ENCODE data around the gene ALDH3B2. TPM values are rescaled to one million over a fixed set of nuclear protein-coding genes. Genes with fewer than 3 reads are reported as not detected.
"Not testable (repeated sequence)": the region's sequence is repeated elsewhere in the genome, so short reads cannot be mapped to it uniquely, and the experiment has no call there.

Gene ALDH3B2
- total RNA-seq, 6 experiments from 2014 or later = not detected

DNA sequence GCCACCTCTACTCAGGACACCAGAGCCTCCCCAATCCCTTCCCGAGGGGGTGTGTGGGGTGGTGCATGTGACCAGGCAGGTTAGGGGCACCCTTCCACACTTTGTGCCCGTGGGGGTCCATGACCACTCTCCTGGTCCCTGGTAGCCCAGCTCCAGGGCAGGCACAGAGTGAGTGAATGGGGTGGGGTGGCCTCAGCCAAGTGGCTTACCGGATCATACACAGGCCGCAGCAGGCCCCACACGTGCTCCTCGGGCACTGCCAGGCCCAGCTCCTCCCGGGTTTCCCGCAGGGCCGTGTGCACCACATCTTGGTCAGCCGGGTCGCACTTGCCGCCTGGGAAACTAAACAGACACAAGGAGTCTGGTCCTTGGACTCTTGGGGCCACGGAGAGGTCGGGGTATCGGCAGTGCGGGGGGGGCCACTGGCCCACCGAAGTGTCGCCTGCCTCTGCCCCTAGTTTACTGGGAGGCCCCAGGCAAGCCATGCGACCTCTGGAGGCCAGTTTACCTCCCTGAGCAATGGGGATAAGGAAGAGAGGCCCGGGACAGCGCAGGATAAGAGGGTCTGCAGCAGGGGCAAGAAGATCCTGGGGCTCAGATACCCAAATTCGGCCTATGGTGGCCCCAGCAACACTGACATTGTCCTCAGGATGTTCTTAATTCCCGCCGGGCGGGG, 45.6 kb downstream of the ALDH3B2 start:
- peaks cover 0 to 31% (median 15%) of the 10 kb centered on the region in 4 donors for H3K4me1 ChIP-seq
- peak overlapping the region; percentile 52 to 65 (median 63) for H3K4me3 ChIP-seq
- ATAC-seq (no peak), DNase-seq (peak; percentile 45 to 65 (median 53))
- no peaks in the 10 kb centered on the region for H3K9me3 ChIP-seq
- peak overlapping the region in 2 of 3 donors; percentile 70 to 82 for H3K27ac ChIP-seq
- intact Hi-C loops (cut with DNase I) = no loop called here
- no peaks in the 10 kb centered on the region for H3K27me3 ChIP-seq
- TF ChIP-seq, protein P1, sequence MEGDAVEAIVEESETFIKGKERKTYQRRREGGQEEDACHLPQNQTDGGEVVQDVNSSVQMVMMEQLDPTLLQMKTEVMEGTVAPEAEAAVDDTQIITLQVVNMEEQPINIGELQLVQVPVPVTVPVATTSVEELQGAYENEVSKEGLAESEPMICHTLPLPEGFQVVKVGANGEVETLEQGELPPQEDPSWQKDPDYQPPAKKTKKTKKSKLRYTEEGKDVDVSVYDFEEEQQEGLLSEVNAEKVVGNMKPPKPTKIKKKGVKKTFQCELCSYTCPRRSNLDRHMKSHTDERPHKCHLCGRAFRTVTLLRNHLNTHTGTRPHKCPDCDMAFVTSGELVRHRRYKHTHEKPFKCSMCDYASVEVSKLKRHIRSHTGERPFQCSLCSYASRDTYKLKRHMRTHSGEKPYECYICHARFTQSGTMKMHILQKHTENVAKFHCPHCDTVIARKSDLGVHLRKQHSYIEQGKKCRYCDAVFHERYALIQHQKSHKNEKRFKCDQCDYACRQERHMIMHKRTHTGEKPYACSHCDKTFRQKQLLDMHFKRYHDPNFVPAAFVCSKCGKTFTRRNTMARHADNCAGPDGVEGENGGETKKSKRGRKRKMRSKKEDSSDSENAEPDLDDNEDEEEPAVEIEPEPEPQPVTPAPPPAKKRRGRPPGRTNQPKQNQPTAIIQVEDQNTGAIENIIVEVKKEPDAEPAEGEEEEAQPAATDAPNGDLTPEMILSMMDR (IDR thresholded peaks at IDR 0.05) = no peak
- TF ChIP-seq POLR2A (IDR thresholded peaks at IDR 0.05) = no peak
- no peaks in the 10 kb centered on the region for H3K36me3 ChIP-seq
- WGBS (ENCODE audit: insufficient coverage, low coverage, low lambda C conversion rate, missing lambda C conversion rate) = 38% methylated on average over 8 of the region's 25 CpGs

DNA sequence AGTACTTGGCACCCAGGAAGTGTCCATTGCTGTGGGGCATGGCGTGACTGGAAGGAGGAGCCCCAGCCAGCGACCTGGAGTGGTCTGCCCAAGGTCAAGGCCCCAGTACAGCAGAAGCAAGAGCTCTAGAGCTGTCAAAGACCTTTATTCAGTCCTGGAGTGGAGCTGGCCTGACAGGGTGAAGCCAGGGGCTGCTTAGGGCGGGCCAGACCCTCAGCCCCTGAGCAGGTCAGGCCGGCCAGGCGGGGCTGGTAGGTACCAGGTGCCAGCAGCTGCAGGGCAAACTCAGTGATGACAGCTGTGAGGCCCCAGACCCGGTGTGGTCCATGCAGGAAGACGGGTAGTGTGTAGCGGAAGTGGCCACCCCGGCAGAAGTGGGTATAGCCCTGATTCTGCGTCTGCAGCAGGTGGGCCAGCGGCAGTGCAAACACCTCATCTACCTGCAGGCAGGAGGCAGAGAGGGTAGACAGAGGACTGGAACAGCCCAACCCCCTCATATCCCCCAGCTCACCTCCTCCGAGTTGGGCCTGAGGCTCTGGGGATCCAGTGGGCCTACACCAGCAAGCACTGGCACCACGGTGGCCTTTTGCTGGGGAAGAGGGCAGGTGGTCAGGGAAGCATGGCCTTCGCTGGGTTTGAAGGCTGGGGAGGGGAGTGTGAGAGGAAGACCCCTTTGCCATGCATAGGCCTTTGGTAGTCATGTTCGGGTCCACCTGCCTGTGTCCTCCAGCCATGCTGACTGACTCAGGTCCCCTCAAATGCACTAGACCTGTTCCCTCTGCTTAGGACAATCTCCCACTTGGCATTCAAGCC, 46.4 kb downstream of the ALDH3B2 start:
- no peak overlapping the region for H3K4me3 ChIP-seq
- H3K27me3 ChIP-seq = no peaks in the 10 kb centered on the region
- WGBS (ENCODE audit: insufficient coverage, low coverage, low lambda C conversion rate, missing lambda C conversion rate) = 91% methylated on average over 4 of the region's 15 CpGs
- no peak overlapping the region for H3K27ac ChIP-seq
- H3K4me1 ChIP-seq = peaks cover 0 to 30% (median 14%) of the 10 kb centered on the region in 4 donors
- intact Hi-C loops (cut with DNase I) = no loop called here
- DNase-seq = peak; percentile 19 to 53 (median 49)
- ATAC-seq = no peak
- H3K9me3 ChIP-seq = no peaks in the 10 kb centered on the region
- H3K36me3 ChIP-seq = no peaks in the 10 kb centered on the region
- TF ChIP-seq POLR2A (IDR thresholded peaks at IDR 0.05) = no peak
- TF ChIP-seq, protein P1 (IDR thresholded peaks at IDR 0.05) = no peak

DNA sequence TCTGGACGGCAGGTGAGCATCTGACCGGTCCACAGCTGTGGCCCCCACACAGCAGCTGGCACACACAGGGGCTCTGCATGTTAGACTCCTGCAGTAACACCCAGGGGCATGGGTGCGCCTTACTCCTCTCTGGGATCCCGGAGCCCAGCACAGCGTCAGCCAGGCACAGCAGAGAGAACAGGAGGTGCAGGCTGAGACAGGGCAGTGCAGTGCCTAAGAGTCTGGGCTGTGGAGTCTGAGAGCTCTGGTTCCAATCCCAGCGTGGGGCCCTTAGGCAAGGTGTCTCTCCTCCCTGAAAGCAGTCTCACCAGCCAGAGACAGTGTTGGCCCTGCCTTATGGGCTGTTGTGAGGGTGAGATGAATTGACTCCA, 47.0 kb downstream of the ALDH3B2 start:
- ATAC-seq (no peak), DNase-seq (peak; percentile 17 to 44 (median 40))
- Histone ChIP-seq H3K27me3 (no peaks in the 10 kb centered on the region), H3K36me3 (no peaks in the 10 kb centered on the region), H3K4me1 (peaks cover 0 to 24% (median 11%) of the 10 kb centered on the region in 4 donors), H3K27ac (no peak overlapping the region), H3K4me3 (no peak overlapping the region), H3K9me3 (no peaks in the 10 kb centered on the region)
- intact Hi-C loops (cut with DNase I) = no loop called here
- WGBS (ENCODE audit: insufficient coverage, low coverage, low lambda C conversion rate, missing lambda C conversion rate) = 100% methylated on average over 1 of the region's 6 CpGs
- no peak for TF ChIP-seq POLR2A (IDR thresholded peaks at IDR 0.05)
- TF ChIP-seq, protein P1 (IDR thresholded peaks at IDR 0.05) = no peak

DNA sequence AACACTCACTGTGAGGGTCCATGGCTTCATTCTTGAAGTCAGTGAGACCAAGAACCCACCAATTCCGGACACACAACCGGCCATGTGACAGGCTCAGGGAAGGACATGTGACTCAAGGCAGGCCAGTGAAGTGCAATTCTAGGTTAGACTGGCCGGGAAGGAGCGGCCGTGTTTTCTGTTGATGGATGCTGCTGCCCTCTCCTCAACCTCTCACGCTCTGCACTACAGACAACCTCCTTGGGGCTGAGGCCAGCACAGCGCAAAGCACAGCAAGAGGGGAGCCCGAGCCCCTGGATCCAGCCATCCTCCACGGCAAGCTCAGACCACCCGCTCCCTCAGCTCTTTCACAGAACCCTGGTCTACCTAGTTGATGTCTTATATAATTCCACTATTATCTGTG, 47.5 kb downstream of the ALDH3B2 start:
- intact Hi-C loops (cut with DNase I) = no loop called here
- DNase-seq = peak in 1 of 3 donors; percentile 38
- ATAC-seq = no peak
- TF ChIP-seq, protein P1 (IDR thresholded peaks at IDR 0.05) = no peak
- no peak for TF ChIP-seq POLR2A (IDR thresholded peaks at IDR 0.05)
- Histone ChIP-seq H3K27me3 (no peaks in the 10 kb centered on the region), H3K4me1 (peaks cover 0 to 20% (median 9%) of the 10 kb centered on the region in 4 donors), H3K9me3 (no peaks in the 10 kb centered on the region), H3K4me3 (no peak overlapping the region), H3K27ac (no peak overlapping the region), H3K36me3 (no peaks in the 10 kb centered on the region)
- WGBS (ENCODE audit: insufficient coverage, low coverage, low lambda C conversion rate, missing lambda C conversion rate) = 95% methylated on average over 3 of the region's 10 CpGs

DNA sequence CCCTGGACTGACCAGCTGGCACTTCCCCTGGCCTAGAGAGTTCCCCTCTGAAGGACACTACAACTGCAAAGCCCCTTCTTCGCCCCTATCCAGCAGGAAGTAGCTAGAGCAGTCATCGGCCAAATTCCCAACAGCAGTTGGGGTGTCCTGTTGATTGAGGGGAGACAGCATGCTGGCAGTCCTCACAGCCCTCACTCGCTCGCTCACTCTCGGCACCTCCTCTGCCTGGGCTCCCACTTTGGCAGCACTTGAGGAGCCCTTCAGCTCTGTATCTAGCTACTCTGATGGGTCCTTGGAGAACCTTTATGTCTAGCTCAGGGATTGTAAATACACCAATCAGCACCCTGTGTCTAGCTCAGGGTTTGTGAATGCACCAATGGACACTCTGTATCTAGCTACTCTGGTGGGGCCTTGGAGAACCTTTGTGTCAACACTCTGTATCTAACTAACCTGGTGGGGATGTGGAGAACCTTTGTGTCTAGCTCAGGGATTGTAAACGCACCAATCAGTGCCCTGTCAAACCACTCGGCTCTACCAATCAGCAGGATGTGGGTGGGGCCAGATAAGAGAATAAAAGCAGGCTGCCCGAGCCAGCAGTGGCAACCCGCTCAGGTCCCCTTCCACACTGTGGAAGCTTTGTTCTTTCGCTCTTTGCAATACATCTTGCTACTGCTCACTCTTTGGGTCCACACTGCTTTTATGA, 48.1 kb downstream of the ALDH3B2 start:
- H3K27ac ChIP-seq; DNase-seq; ATAC-seq; H3K4me3 ChIP-seq; H3K9me3 ChIP-seq; intact Hi-C loops (cut with DNase I); H3K36me3 ChIP-seq; H3K27me3 ChIP-seq: not testable (repeated sequence)
- H3K4me1 ChIP-seq = peaks cover 0 to 13% (median 6%) of the 10 kb centered on the region in 4 donors
- WGBS (ENCODE audit: insufficient coverage, low coverage, low lambda C conversion rate, missing lambda C conversion rate) = 80% methylated on average over 5 of the region's 10 CpGs

DNA sequence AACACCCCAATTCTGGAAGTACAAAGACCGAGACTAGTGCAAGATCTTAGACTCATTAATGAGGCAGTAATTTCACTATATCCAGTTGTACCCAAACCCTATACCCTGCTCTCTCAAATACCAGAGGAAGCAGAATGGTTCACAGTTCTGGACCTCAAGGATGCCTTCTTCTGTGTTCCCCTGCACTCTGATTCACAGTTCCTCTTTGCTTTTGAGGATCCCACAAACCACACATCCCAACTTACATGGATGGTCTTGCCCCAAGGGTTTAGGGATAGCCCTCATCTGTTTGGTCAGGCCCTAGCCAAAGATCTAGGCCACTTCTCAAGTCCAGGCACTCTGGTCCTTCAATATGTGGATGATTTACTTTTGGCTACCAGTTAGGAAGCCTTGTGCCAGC, 50.6 kb downstream of the ALDH3B2 start:
- H3K27ac ChIP-seq; intact Hi-C loops (cut with DNase I); H3K4me3 ChIP-seq; H3K36me3 ChIP-seq; DNase-seq; H3K4me1 ChIP-seq; ATAC-seq; H3K27me3 ChIP-seq; H3K9me3 ChIP-seq: not testable (repeated sequence)
- 100% methylated on average over 1 of the region's 1 CpG for WGBS (ENCODE audit: insufficient coverage, low coverage, low lambda C conversion rate, missing lambda C conversion rate)

DNA sequence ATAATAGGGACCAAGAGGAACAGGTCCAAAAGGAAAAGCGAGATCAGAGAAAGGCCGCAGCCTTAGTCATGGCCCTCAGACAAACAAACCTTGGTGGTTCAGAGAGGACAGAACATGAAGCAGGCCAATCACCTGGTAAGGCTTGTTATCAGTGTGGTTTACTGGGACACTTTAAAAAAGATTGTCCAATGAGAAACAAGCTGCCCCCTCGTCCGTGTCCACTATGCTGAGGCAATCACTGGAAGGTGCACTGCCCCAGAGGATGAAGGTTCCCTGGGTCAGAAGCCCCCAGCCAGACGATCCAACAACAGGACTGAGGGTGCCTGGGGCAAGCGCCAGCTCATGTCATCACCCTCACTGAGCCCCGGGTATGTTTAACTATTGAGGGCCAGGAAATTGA, 51.5 kb downstream of the ALDH3B2 start:
- ATAC-seq; H3K4me3 ChIP-seq; H3K27ac ChIP-seq; H3K36me3 ChIP-seq; H3K4me1 ChIP-seq; intact Hi-C loops (cut with DNase I); H3K9me3 ChIP-seq; H3K27me3 ChIP-seq: not testable (repeated sequence)
- WGBS (ENCODE audit: insufficient coverage, low coverage, low lambda C conversion rate, missing lambda C conversion rate) = 78% methylated on average over 4 of the region's 7 CpGs
- peak in 2 of 3 donors; percentile 46 to 54 for DNase-seq
